GM18508 (cell line): ENCODE results near the gene KRTAP10-12.

Experiments used
- ATAC-seq: cut with Tn5 transposase; IDR thresholded peaks from one replicate; pipeline ENCODE4 v1.9.1; 2021; ENCODE audit warnings: moderate number of reproducible peaks; ENCODE audit not compliant: insufficient read depth, unreplicated experiment

The KRTAP10-12 gene

GRCh38 chr21:44729336-44730027, 32.5 kb downstream of the KRTAP10-12 start:
- no peak for ATAC-seq

GRCh38 chr21:44730028-44730395, 33.0 kb downstream of the KRTAP10-12 start:
- no peak for ATAC-seq

- no peak for ATAC-seq
Observed at GRCh38 chr21:44730951-44731579, 34.1 kb downstream of the KRTAP10-12 start.

GRCh38 chr21:44732263-44732662, 35.3 kb downstream of the KRTAP10-12 start:
- ATAC-seq, result no peak

GRCh38 chr21:44732956-44733355, 36.0 kb downstream of the KRTAP10-12 start:
- no peak for ATAC-seq

GRCh38 chr21:44734026-44734745, 37.2 kb downstream of the KRTAP10-12 start:
- no peak for ATAC-seq

- no peak for ATAC-seq
Observed at GRCh38 chr21:44734841-44735240, 37.9 kb downstream of the KRTAP10-12 start.

- ATAC-seq, result no peak
Observed at GRCh38 chr21:44735821-44736220, 38.8 kb downstream of the KRTAP10-12 start.

GRCh38 chr21:44736291-44737004, 39.5 kb downstream of the KRTAP10-12 start:
- no peak for ATAC-seq

GRCh38 chr21:44737706-44738354, 40.9 kb downstream of the KRTAP10-12 start:
- ATAC-seq, result no peak

- no peak for ATAC-seq
Observed at GRCh38 chr21:44738621-44739020, 41.6 kb downstream of the KRTAP10-12 start.

GRCh38 chr21:44739316-44739715, 42.3 kb downstream of the KRTAP10-12 start:
- no peak for ATAC-seq

GRCh38 chr21:44740742-44741141, 43.8 kb downstream of the KRTAP10-12 start:
- no peak for ATAC-seq

- ATAC-seq, result no peak
Observed at GRCh38 chr21:44741921-44742320, 44.9 kb downstream of the KRTAP10-12 start.

GRCh38 chr21:44742418-44743153, 45.6 kb downstream of the KRTAP10-12 start:
- no peak for ATAC-seq
